ENCODE data around the gene VIPAS39. TPM values are rescaled to one million over a fixed set of nuclear protein-coding genes. Genes with fewer than 3 reads are reported as not detected.

The VIPAS39 gene
- 20.0 and 20.2 TPM in 2 replicates for total RNA-seq
- 27.2 TPM for polyA plus RNA-seq (2012)

DNA sequence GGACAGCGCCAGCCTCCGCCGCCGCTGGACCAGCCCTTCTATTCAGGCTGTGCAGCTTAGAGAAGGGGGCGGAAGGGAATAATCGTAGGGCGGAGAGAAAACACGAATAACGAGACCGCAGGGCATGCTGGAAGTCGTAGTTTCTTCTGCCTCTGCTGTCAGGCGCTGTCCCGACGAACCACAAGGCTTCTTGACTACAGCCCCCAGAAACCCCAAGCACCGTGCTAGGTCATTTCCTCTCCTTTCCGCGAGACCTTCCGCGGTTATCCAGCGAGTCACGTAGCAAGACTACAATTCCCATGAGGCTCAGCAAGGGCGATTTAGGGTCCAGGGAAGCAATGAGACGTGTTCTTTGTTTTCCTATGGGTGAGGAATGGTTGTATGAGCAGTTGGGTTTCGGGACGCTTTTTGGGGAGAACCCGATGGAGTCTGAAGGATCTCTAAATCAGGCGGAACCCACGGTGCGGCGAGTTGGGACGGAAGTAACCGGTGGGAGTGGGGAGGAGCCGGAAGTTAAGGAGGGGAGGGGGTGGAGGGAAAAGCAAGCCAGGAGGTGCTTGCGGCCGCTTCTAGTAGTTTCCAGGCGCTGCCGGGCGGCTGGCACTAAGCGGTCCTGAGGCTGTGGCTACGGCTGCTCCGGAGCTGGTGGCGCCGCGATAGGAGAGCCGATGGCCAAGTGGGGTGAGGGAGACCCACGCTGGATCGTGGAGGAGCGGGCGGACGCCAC lies at the start of gene VIPAS39, which contains the start of gene AHSA1:
VIPAS39 (minus strand) TSS at position 80 of the 727 bp plus-strand sequence. CDS start 3,499 bp downstream, outside the sequence.
AHSA1 (plus strand) TSS at position 572 of the 727 bp plus-strand sequence; CDS start at position 669, 97 bp downstream.
- peak; percentile 99 for DNase-seq (ENCODE audit: low read depth)

DNA sequence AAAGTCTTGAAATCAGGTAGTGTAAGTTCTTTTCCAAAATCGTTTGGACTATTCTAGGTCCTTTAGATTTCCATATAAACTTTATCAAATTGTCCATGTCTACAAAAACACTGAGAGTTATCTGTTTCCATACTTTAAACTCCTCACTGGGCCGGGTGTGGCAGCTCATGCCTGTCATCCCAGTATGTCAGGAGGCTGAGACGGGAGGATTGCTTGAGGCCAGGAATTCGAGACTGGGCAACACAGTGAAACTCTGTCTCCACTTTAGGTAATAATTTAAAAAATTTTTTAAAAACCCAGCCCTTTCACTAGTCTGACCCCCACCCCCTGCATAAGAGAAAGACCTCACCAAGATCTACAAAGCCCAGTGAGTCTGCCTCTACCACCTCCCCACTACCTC lies 47.6 kb upstream of the VIPAS39 start:
- DNase-seq (ENCODE audit: low read depth), result no peak

DNA sequence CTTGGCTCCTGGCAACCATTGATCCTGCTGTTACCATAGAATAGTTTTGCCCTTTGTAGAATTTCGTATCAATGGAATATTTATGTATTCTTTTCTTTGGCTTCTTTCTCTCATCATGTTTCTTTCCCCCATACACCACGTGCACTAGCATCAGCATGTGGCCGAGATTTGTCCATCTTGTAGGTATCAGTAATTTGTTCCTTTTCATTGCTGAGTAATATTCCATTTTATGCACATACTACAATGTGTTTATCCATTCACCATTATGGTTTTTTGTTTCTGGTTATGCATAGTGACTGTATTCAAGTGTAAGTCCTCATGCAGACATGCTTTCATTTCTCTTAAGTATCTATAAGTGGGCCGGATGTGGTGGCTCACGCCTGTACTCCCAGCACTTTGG lies 45.7 kb upstream of the VIPAS39 start:
- DNase-seq (ENCODE audit: low read depth), result no peak

DNA sequence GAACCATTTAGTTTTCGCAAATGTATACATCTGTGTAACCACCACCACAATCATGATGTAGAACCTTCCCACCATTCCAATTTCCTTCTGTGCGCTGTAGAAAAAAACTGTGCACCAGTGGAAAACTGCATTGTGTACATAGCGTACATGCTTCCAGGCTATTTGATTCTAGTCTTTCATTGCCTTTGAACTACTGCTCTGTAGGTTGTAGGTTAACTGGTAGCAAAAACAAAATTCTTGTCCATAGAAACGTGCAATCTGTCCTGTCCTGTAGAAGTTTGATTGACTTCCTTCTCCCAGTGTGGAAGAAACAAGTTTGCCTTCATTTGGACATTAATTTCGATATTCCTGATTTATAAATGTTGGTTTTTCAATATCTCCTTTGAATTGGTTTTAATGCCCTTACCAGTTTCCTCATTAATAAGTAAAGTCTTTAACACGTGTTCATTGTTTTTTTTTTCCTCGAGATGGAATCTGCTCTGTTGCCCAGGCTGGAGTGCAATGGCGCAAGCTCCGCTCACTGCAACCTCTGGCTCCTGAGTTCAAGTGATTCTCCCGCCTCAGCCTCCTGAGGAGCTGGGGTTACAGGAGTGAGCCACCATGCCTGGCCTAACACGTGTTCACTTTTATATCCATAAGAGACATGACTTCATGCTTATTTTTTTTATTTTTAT lies 44.8 kb upstream of the VIPAS39 start:
- DNase-seq (ENCODE audit: low read depth), result no peak

DNA sequence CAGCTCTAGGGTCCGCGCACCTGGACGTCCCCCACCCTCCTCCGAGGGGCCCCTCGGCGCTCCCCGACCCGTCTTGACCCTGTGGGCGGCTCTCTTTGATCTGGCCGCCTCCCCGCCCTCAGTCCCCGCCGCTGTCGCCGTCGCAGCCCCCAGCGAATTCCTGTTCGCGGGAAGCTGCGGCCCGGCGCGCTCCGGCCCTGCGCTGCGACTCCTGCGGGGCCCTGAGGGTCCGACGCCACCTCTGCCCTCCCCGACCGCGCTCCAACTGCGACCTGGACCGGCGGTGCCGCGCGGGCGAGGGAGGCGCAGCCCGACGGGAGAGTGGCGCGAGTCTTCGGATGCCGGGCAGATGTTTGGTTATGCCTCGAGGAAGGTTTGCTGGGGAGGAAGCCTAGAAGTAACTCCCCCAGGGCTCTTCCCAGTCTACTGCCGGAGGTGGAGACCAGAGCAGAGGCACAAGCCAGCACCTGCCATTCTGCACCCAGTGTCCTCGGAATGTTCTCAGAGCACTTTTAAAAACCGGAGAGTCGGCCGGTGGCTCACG lies 41.7 kb upstream of the VIPAS39 start:
- no peak for DNase-seq (ENCODE audit: low read depth)

DNA sequence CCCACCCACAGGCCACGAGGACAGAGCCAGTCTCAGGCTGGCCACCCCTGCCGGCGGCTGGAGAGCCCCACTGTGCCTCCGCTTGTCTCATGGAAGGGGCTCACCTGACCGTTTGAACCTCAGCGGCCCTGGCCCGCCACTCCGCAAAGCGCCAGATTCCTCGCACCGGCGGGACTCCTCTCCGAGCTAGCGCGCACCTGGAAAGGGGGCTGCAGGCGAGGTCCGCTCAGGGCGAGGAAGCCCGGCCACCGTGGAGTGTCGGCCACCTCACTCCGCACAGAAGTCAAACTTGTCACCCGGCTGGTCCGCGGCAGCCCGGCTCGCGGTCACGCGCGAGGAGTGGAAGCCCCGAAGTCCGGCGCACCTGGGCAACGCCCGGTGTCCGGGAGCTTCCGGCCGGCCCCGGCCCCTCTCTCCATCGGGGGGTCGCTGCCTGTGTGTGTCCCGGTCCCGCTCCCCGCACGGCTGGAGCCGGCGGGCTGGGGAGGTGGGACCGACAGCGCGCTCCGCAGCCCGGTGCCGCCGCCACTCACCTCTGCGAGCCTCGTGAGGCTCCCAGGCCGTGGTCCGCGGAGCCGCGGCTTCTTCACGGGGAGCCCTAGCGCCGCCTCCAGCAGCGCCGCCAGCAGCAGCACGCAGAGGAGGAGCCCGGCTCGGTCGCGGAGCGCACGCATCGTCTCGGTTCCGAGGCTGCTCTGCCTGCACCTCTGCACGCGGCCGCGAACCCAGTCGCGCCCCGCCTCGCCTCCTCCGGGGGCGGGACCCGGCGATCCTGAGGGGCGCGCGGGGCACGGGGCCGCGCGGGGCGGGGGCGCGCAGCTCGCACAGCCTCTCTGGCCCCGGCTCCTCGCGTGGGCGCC lies 40.9 kb upstream of the VIPAS39 start, which contains the start of gene ISM2:
ISM2 (minus strand) TSS at position 697 of the 860 bp plus-strand sequence; CDS start at position 674, 23 bp downstream.
- peak; percentile 17 for DNase-seq (ENCODE audit: low read depth)

DNA sequence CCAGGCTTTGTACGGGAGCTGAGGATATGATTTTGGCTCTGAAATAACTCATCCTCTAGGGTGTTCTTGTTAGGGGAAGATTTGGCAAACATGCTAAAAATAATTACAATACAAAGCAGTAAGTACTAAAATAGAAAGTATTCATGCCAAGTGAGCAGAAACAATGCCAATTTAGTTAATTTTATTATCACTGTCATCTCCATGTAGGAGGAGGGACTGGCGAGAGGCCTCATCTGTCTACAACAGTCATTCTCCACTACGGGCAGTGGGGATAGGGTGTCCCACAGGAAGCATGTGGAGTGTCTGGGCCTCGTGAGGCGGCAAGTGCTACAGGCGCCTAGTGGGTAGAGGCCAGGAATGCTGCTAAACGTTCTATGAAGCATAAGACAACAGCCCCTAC lies 37.9 kb upstream of the VIPAS39 start:
- no peak for DNase-seq (ENCODE audit: low read depth)

DNA sequence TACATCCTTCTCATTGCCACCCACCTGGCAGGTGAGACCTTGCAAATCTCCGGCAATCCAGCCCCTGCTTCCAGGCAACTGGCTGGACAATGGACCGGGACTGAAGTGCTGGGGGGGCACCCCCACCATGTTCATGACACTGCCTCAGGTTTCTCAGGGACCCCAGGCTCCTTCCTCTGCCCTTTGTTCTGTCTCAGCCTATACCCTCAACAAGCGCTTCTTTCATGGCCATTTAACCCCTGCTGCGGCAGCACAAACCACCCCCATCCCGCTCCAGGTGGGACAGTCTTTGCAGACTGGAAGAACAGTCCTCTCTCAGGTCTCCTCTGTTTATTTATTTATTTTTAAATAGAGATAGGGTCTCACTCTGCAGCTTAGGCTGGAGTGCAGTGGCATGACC lies 33.7 kb upstream of the VIPAS39 start:
- no peak for DNase-seq (ENCODE audit: low read depth)

DNA sequence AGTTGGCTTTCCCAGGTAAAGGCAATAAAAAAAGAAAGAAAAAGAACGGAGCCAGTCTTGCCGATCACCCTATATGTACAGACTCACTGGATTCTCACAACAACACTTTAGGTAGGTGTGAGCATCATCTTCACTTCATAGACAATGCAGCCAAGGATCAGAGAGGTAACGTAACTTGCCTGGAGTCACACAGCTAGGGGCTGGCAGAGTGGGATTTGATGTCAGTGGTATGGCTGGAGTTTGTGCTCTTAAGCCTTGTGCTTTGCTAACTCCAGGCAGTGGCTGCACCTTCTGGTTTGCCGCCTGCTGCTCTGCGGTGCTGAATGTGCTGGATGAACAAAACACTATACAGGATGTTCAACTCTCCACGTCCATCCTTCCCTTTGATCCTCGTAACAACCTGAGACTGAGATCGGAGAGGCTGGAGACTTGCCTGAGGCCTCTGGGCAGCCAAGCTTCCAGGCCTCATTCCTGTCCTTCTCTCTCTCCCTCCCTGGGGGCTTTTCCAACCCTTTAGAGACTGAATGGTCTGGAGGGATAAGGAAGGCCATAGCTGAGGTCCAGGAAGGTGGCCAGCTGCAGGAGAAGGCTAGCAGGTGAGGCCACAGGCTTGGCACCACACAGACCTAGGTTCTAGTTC lies 33.1 kb upstream of the VIPAS39 start:
- DNase-seq (ENCODE audit: low read depth), result no peak

DNA sequence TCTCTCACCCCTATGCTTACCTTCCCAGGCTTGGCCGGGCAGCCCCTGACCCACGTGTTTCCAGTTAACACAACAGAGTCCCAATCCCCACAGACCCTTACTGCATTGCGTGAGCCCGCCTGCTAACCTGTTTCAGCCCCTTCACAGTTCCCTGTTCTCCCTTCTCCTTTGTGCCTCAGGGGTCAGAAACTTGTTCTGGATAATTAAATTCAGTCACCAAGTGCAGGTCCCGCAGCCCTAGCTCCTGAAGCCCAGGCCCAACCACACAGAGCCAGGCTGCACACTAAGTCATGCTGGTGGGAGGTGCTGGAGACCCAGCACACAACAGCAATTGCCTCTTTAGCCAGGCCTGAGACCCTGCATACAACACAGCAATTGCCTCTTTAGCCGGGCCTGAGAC lies 31.6 kb upstream of the VIPAS39 start:
- no peak for DNase-seq (ENCODE audit: low read depth)

DNA sequence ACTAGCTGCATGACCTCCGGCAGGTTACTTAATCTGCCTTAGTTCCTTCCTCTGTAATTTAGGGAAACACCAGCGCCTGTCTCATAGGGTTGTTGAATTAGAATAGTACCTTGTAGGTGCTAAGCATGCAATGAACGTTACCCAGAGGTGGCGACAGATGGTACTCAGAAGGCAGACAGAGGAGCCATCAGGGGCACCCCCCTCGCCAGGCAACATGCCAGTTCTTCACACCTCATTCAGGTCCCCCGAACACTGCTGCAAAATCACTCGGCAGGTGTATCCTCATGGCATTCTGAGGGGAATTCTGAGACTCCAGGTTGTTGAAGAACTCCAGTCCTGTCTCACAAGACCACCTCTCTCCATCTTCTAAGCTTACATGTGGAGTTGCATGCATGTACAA lies 31.2 kb upstream of the VIPAS39 start:
- no peak for DNase-seq (ENCODE audit: low read depth)

DNA sequence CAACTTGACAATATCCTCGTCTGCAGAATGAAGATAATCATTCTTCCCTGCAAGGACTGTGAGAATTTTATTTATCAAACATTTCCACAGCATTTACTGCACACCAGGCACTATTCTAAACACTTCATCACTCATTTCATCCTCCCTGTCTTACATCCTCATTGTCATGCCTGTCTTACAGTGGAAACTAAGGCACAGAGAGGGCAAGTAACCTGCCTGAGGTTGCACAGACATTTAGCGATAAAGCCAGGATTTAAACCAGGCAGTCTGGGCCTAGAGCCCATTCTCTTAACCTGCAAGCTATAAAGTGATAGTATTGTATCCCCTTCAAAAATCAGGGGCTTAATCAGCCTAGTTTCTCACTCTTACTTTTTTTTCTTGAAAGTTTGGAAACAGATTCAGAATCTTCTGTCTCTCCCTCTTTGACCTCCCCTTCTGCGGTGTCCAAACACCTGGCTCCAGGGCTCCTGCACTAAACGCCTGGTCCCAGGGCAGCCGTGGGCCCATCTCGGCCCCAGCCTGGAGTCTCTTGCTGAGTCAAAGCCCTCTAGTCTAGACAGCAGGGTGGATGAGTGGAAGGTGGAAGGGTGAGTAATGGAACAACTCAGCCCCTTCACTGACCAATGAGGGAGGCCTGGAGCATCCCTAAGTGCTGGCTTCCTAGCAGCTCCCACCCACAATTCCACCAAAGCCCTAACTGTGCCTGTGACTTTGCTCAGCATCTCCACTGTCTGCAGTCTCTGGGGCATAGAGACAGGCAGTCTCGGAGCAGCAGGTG lies 28.7 kb upstream of the VIPAS39 start:
- DNase-seq (ENCODE audit: low read depth), result no peak

DNA sequence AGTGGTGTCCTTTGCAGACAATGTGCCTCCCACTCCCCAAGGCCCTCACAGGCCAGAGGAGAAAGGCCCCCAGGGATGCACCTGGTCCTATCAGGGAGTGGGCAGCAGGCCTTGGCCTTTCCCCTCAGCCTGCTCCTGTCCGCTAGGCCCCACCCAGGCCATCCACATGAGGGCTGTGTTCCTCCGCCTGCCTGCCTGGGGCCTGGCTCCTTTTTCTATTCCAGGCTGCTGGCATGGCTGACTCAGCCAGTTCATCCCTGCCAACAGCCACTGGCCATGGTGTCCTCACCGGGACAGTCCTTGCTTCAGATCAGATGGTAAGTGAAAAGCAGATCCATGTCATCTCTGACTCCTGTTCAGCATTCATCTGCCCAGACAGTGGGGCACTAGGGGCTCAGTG lies 27.9 kb upstream of the VIPAS39 start:
- DNase-seq (ENCODE audit: low read depth), result peak; percentile 26

DNA sequence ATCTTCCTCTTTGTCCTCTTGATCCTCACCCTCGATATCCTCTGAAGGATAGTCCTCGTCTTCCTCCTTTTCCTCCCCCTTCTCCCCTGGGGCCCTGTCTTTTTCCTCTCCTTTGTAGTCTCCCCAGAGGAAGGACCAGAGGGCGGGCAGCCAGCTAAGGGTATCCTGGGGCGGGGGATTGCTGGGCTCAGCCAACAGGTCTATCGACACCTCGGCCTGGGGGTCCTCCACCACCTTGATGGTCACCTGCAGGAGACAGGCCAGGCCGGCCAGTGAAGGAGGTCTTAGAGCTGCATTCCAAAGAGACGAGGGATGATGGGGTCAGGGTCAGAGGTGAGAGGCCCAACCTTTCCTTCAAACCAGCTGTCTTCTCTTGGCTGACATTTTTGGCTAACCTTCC lies 25.0 kb upstream of the VIPAS39 start:
- no peak for DNase-seq (ENCODE audit: low read depth)

DNA sequence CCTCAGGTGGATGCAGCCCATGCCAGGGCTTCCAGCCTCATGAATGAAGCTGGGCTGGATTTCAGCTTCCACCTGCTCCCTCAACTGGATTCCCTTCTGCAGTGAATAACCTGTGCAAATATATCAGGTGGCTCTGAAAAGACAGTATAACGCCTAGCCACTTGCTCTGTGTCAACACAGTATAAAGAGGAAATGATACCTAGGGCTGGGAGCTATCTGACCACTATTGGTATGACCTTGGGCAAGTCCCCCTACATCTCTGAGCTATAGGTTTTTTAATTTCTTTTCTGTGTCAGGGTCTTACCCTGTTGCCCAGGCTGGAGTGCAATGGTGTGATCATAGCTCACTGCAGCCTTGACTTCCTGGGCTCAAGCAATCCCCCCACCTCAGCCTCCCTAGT lies 21.4 kb upstream of the VIPAS39 start:
- no peak for DNase-seq (ENCODE audit: low read depth)

DNA sequence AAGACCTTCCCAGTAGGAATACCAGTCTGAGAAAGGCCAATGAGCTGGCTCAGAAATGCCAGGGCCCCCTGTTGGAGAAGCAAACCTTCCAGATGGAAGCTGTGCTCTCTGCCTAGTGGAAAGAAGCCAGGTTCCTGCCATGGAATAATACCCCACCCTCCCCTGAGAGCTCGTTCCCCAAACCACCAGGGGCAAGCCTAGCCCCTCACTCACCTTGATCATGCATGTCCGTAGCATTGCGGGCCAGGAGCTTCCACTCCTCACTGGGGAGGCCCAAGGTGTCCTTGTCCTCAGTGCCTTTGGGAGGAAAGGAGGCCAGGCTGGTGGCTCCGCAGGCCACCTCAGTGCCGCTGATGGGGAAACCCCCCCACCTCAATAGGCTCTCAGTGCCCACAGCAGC lies 20.6 kb upstream of the VIPAS39 start:
- no peak for DNase-seq (ENCODE audit: low read depth)

DNA sequence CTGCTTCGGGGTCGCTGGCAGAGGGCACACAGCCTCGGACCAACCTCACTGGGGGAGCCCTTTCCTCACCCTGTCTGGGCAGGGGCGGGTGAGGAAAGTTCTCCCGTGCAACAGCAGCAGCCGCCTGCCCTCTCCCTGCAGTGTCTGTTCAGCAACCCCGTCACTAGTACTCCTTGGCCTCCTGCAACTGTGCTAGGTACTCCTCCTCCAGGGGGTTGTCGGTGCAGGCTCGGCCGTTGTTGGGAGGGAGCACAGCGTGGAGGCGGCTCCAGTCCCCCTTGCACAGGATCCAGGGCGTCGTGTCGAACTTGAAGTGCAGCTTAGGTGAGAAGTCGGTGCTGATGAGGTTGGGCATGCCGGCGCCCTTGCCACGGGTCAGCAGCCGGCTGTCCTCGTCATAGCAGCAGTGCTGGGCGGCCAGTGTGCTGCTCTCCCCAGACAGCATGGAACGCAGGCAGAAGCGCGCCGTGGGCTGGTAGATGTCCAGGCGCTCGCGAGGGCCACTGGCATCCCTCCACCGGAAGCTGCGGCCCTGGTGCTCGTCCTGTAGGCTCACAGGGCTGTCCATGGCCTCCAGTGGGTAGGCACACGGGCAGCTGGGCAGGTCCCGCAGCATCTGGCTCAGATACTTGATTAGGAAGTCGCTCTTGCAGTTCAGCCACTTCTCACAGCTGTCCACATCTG lies 18.2 kb upstream of the VIPAS39 start:
- DNase-seq (ENCODE audit: low read depth), result no peak

DNA sequence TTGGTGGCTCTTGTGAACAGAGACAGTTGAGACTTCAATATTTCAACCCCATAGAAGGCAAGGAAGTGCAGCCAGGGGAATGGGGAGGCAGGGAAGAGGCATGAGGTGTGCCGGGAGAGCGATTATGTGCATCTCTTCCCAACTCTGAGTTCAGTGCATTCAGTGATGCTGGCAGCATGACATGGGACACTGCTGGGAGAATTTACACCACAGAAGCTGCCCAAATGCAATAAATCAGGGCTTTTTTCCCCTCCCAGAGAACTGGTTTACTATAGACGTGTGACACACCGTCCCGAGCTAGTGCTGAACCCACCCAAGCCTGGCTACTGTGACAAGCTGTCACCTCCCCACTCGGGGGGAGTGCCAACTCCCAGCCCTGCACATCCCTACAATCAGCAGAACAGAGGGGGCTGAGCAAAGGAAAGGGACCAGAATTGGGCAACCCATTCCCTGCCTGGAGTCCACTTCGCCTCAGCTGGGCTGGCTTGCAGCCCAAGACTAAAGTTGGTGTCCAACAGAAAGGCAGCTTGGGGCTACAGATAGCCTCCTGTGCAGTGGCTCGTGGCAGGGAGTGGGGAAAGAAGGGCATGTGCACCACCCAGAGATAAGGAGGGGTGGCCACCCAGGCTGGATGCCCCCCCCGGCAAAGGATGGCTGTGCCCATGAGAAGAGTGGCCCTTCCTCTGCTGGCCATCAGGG lies 17.2 kb upstream of the VIPAS39 start:
- DNase-seq (ENCODE audit: low read depth), result no peak

DNA sequence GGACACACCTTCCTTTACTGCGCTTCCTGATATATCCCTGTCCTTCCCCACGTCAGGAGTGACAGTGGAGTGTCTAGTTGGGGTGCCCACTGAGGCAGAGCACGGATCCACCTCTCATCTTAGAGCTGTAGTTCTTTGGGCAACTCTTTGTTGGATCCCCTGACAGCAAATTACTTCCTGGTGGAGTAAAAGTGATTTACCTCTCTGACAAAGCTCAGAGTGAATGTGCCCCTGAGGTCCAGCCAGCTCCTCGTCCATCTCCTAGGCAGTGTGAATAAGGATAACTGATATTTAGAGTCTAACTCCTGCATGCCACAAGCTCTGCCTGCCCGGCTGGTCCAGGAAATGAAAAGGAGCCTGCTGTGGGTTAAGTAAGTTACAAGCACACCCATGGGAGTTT lies 16.5 kb upstream of the VIPAS39 start:
- DNase-seq (ENCODE audit: low read depth), result no peak

Measured in myocyte (in vitro differentiated cells).